ENCODE results near the gene COL15A1.

- TF ChIP-seq CTCF (conservative IDR thresholded peaks at IDR 0.05 in 1 of 2, IDR thresholded peaks at IDR 0.05 in 1 of 2; ENCODE audit: extremely low read depth in 1 of 2, insufficient read depth in 1 of 2, low read depth in 1 of 2, low read length in 2 of 2) (no peak), EZH2 (IDR thresholded peaks at IDR 0.05; ENCODE audit: borderline replicate concordance, low read length) (no peak)
Observed at GRCh38 chr9:98900244-98900643, 43.5 kb upstream of the COL15A1 start.
